Retinal pigment epithelial cell (primary cell): ENCODE measurements around the gene KRTAP10-9.
"Not testable (repeated sequence)": the region's sequence is repeated elsewhere in the genome, so short reads cannot be mapped to it uniquely, and the experiment has no call there.

Experiments used
- DNase-seq: peaks from one replicate; pipeline ENCODE4 v3.0.0-alpha.2; 2010; ENCODE audit warnings: low read depth
- H3K4me3 ChIP-seq: 2 replicates; pipeline ENCODE4 v1.5.1; 2011; ENCODE audit warnings: mild to moderate bottlenecking, low read length, control low read depth, moderate library complexity
- CTCF ChIP-seq: conservative IDR thresholded peaks from 2 replicates; pipeline ENCODE4 v1.5.1; 2011; ENCODE audit warnings: low read depth, low read length, control low read depth, inconsistent platforms

Gene KRTAP10-9

DNA sequence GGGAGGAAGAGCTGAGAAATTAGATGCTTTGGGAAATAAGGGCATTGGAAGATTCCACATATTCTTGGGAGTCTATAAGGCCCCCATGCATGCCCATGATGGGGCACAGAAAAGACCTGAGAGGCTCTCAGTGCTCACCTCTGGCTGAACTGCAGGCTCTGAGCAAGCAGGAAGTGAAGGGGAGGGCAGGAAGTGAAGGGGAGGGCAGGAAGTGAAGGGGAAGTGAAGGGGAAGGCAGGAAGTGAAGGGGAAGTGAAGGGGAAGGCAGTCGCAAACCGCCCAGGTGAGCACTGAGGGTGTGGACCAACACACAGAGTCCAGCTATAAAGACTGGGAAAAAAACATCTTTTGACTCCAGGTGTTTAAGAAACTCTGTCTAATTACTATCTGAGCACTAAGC is 3.5 kb downstream of the KRTAP10-9 start:
- H3K4me3 ChIP-seq = no peak overlapping the region
- no peak for DNase-seq
- TF ChIP-seq CTCF = no peak

DNA sequence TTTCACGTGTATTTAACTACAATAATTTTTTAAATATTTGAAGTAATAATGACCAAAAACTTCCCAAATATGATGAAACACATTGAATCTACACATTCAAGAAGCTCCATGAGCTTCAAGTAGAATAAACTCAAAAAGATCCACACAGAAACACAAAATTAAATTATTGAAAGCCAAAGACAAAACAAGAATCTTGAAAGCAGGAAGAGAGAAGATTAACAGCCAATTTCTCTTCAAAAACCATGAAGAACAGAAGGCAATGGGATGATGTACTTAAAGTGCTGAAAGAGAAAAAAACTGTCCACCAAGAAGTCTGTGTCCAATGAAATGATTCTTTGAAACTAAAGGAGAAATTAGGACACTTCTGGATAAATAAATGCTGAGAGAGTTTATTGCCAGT is 5.2 kb downstream of the KRTAP10-9 start:
- no peak for TF ChIP-seq CTCF
- DNase-seq = no peak
- H3K4me3 ChIP-seq = no peak overlapping the region

GRCh38 chr21:44636209-44637017 is 9.5 kb downstream of the KRTAP10-9 start:
- no peak for TF ChIP-seq CTCF
- no peak overlapping the region for H3K4me3 ChIP-seq
- no peak for DNase-seq

DNA sequence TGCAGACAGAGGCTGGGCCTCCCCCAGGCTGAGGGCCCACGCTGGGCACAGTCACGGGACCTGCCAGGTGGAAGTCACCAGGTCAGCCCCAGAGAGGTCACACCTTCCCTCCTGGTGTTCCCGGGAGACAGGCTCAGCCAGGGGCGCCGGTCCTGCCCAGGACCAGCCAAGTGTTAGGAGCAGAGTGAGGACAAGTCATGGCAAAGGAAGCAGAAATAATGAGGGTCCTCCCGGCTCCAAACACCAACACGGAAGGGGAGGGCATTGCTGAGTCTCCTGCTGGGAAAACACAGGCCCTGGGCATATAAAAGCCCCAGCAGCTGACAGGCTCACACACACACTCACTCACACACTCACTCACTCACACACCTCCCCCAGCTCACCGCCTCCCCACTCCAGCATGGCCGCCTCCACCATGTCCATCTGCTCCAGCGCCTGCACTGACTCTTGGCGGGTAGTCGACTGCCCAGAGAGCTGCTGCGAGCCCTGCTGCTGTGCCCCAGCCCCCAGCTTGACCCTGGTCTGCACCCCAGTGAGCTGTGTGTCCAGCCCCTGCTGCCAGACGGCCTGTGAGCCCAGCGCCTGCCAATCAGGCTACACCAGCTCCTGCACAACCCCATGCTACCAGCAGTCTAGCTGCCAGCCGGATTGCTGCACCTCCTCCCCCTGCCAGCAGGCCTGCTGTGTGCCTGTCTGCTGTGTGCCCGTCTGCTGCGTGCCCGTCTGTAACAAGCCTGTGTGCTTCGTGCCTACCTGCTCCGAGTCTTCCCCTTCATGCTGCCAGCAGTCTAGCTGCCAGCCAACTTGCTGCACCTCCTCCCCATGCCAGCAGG is 10.3 kb downstream of the KRTAP10-9 start, which contains the start of gene KRTAP10-10:
Gene KRTAP10-10, plus strand, starts transcription at position 339 of the 833 bp plus-strand sequence. Its CDS starts 62 bp downstream, at position 401.
- no peak within 1 kb of the TSS for H3K4me3 ChIP-seq
- no peak for TF ChIP-seq CTCF
- no peak for DNase-seq

DNA sequence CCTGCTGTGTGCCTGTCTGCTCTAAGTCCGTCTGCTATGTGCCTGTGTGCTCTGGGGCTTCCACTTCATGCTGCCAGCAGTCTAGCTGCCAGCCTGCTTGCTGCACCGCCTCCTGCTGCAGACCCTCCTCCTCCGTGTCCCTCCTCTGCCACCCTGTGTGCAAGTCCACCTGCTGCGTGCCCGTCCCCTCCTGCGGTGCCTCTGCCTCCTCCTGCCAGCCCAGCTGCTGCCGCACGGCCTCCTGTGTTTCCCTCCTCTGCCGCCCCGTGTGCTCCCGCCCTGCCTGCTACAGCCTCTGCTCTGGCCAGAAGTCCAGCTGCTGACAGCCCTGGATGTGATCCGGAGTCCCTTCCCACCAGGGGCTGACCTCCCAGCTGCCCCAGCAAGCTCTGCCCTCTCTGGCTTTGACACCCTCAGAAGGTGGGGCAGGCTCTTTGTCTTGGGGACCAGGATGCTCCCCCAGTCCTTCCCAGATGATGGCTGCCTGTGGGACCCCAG is 11.0 kb downstream of the KRTAP10-9 start:
- not testable (repeated sequence) for DNase-seq, H3K4me3 ChIP-seq

DNA sequence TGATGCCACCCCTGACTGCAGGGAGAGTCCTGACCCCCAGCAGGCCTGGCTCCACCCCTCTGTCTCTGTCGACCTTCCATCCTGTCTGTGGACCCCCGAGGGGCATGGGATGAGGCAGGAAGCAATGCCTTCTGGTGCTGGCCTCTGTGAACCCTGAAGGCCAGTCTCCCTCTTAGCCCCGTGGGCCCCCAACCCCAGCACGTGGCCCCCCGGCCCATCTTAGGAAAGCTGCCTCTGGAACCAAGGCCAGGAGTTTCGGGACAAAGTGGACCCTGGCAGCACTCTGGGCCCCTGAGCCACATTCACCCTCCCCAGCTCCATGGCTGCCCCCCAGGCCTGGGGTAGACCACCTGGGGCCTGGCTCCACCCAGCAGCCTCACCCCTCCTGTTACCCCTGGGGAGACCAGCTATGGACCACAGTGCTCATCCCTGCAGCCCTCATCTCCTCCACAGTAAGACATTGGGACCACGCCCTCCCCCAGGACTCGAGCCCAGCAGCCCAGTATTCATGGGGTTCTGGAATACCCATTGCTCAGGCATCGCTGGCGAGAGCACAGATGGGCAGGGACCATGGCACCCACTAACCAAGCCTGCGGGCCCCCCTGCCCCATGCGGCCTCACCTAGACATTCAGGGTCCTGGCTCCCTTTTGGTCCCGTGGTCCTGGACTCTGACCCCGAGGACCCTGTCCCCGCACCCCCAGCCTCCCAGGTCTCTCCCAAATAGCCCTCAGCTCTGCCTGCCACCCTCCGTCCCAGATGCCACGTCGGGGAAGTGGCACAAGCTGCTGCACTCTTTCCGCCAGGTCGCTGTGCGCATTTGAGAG is 11.8 kb downstream of the KRTAP10-9 start:
- not testable (repeated sequence) for DNase-seq, H3K4me3 ChIP-seq

- no peak for TF ChIP-seq CTCF
- H3K4me3 ChIP-seq = no peak overlapping the region
Measured at GRCh38 chr21:44639331-44639655, 12.4 kb downstream of the KRTAP10-9 start.

More at GRCh38 chr21:44639331-44639655, 12.4 kb downstream of the KRTAP10-9 start:
- DNase-seq = no peak
